ENCODE measurements around the gene NKX6-2.

Gene NKX6-2

DNA sequence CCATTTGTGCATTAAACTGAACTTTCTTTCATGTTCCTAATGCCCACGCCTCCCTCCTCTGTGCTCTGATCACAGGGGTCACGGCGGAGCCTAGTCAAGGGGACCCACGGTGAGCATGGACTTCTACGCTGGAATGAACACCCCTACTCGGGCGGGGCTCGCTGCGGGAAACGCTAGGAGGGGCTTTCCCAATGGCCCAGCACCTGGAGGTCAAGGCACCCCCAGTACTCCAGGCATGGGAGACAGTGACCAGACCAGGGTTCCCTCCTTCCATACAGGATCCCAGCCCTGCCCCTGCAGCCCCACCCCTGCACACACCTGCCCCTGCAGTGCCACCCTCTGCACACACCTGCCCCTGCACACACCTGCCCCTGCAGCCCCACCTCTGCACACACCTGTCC, 27.1 kb upstream of the NKX6-2 start:
- no peak for DNase-seq (ENCODE audit: low spot score)

DNA sequence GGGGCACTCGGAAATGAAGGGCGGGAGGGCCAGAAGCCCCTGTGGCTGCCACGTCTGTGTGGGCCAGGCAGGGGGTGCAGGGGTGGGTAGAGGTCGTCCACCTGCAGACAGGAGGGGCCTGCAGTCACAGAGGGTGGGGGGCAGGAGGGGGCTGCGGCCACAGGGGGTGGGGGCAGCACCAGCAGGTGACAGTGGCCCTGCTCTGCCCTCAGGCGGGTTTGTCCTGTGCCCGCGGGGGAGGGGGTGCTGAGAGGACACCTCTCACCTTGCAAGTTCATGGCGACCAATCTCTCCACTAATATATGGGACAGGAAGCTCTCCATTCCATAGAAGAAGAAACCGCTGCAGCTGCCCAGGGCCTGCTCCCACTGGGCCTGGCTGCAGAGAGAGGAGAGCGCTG, 26.6 kb upstream of the NKX6-2 start:
- DNase-seq (ENCODE audit: low spot score), result no peak

DNA sequence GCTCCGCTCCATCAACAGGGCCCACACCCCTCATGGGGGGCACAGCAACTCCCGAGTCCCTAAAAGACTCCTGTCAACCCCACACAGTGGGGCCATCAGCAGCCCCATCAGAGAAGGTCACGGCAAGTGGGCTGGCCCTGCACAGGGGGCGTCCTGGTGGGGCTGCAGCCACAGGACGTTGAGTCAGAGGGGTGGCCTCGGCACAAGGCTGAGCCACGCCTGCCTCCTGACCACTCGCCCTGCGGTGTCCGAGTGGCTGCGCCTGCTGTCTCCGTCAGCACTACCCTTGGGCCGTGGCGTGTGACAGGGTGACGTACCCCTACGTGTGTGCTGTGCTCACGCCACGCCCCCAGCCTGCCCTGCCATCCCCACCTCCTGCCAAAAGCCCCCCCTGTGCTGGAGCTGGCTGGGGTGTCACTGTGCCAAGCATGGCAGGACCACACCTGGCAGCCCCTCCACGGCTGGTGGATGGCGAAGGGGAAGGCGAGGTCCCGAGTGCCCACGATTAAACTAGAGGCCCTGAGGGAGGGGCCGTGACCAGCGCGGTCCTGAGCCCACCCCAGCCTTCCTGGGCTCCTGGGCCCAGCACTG, 26.0 kb upstream of the NKX6-2 start:
- no peak for DNase-seq (ENCODE audit: low spot score)

DNA sequence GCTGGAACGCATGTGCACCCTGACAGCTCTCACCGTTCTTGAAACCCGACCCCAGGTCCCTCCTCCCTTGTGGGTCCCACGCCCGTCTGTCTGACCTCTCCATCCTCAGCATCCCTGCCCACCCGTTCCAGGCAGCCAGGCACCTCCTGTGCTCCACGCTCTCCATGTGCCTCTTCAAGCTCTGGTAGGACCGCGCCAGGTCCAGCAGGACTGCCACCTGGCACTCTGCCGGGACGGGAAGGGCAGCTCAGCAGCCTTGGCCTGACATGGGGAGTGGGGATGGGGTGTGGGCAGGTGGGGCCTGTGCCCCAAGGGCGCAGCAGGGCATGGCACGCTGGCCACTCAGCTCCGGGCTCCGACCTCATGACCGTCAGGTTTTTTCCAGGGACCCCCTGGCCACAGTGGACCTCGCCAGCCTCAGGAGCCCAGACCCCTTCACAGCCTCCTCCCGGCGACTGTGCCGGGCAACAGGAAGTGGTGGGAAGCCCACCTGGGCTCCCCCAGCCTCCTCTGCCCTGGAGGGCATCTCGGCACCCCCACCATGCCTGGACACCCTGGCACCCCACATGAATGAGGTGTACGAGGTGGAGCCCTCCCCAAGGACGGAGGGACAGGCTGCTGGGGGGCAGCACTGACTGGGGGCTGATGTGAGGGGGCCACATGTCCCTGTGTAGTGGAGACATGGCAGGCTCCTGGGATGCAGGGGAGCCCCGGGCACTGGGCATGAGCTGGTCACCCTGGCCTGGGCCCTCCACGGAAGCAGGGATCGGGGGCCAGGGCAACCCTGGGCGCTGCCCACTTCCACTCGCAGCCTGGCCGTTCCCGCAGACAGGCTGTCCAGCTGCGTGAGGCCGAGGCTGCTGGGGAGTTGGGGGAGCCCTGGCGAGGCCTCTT, 25.1 kb upstream of the NKX6-2 start:
- DNase-seq (ENCODE audit: low spot score), result no peak

DNA sequence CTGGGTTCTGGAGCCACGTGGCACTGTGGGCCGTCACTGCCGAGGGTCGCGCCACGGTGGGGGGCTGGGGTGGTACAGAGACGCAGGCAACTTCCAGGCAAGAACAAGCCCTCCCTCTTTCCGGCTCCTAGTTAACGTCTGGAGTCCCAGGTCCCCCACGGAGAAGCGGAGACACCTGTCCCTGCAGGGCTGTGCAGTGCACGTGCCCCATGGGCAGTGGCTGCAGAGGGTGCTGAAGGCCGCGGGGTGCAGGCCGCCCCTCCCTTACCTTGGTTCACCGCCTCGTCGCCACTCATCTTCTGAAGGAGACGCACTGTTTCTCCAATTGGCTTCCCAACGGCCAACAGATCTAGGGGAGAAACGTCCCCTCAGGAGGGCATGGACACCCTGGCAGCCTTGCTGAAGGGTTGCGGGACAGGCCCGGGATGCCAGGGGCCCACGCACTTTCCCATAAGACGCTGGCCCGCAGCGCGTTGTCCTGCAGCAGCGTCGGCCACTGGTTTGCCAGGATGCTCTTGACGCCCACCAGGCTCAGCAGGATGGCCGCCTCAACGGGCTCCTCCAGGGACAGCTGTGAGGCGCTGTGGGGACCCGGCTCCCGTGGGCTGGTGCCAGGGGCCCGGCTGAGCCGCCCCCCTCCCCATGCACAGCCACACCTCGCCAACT, 24.3 kb upstream of the NKX6-2 start:
- no peak for DNase-seq (ENCODE audit: low spot score)

DNA sequence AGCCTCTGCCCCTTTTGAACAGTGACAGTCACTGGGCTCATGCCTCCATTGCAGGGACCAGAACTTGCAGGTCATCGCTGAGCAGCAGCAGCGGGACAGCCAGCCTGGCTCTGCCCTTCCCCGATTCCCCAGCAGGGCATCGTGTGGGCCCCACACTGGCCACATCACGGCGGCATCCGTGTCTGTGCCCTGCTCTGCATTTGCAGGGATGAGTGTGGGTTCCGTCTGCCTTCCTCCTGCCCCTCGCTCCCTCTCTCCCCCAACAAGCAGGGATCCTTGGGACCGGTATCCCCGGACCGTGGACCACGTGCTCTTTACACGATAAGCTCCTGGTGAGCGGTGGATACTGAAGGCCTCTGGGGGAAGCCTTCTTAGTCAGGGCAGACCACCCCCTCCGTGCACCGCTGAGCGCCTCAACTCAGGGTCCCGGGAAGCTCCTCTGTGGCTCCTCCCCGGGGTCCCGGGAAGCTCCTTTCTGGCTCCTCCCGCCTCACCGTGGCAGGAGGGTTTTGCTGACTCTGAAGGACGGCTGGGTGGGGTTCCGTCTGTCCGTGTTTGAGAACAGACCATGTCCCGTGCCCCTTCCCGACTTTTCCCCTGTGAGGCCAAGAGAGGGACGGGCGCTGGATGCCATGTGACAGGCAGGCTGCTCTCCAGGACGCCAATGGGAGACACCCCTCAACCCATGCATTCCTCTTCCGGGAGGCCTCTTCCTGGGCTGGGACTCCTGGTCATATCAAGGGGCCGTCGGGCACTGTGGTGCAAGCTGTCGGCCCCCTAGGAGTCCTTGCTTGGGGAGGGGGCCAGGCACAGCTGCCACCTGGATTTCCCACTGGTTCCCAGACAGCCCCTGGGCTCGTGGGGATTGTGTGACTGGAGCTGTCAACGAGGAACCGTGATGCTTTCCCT, 23.5 kb upstream of the NKX6-2 start:
- no peak for DNase-seq (ENCODE audit: low spot score)

DNA sequence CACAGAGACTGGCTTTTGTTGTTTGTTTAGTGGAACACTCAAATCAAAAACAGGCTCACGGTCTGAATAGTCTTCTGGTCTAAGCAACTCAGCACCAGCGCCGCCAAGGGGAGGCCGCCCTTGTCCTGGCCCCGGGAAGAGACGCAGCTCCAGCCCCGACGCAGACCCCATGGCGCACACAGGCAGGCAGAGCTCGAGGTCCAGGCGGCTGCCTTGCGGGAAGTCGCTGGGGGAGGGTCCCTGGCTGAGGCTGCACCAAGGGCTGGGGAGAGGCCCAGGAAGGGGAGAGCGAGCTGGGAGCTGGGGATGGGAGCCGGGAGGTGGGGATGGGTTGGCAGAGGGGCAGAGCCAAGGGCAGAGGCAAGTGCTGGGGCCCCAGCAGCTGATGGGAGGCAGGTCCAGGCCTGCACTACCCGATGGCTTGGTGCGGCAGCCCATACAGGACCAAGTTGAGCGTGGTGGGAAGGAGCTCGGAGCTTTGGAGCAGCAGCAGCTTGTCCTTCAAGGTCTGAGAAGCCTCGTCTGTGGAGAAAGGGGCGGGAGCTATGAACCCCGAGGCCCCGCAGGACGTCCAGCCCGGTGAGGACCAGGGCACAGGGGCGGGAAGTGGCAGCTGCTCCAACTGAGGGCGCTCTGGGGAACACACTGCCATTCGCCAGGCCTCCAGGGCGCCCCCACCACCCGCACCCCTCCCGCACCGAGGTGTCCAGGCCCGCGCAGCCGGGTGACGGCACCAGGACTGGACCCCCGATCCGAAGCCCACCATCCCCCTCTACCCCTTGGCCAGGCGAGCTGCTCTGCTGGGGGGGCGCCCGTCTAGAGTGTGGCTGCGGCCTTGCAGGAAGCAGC, 22.7 kb upstream of the NKX6-2 start:
- peak; percentile 62 for DNase-seq (ENCODE audit: low spot score)

DNA sequence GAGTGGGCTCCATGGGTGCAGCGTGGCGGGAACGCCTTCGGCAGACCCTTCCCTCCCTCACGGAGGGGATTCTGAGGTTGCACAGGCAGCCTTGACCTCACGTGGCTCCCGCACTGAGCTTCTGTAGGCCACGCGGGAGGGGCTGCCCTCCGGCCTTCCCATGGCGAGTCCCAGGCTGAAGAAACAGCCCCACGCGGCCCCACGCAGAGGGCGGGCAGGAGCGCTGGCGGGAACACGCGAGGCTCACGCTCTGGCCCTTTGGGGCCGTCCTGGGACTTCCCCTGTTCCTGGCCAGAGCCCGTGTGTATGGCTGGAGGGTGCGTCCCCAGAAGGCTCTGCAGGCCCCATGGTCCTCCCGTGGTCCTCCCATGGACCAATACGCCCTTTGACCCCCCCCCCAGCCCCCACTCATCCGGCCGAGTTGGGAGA, 21.7 kb upstream of the NKX6-2 start:
- no peak for DNase-seq (ENCODE audit: low spot score)

DNA sequence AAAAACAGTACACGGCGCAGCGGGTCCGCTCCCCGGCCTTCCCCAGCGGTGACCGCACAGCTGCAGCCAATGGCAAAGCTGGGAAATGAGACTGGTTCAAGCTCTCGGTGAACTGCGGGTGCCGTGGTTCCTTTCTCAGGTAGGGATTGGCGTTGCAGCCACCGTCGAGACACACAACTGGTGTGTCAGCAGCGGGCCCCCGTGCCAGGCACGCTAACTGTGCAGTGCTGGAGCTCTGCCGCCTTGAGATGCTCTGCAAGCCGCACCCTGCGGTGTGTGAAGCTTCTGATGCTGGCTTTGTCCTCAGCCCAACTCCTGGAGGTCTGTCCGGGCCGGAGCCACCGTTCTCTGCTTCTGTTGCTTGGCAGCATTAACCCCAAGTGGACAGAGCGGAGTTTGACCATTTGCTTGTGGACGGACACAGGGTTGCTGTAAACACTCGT, 20.6 kb upstream of the NKX6-2 start:
- DNase-seq (ENCODE audit: low spot score), result no peak

DNA sequence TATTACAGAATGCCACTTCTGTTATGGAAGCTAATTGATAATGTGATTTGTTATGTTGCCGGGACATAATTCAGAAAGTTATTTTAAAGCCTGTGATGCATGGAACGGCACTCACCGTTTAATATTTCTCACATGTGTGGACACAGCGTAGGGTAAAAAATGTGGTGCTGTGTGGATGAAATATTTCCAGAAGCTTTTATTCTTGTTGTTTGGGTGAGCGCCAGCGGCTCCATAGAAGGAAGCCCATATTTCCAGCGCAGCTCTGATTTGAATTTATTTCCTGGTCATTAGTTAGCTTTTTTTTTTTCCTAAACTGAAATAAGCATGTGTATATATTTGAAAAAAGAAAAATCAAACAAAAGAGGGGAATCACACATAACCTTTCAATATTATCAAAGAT, 20.2 kb upstream of the NKX6-2 start:
- no peak for DNase-seq (ENCODE audit: low spot score)

DNA sequence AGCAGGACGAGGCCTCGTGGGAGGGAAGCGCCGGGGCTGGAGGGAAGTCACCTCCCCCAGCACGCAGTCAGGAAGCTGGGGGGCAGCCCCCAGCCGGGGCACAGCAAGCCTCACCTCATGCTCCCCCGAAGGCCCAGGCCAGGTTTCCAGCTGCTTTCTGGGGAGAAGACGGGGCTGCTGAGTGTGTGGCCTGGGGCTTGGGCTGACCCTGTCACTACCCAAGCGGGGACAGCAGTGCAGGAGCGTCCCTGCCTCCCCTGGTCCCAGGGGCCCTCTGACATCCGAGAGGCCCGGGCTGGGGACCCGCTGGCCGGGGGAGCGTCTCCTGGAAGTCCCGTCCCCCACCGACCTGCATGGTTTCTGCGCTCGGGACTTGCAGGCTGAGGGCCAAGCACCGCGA, 19.7 kb upstream of the NKX6-2 start:
- DNase-seq (ENCODE audit: low spot score), result no peak

DNA sequence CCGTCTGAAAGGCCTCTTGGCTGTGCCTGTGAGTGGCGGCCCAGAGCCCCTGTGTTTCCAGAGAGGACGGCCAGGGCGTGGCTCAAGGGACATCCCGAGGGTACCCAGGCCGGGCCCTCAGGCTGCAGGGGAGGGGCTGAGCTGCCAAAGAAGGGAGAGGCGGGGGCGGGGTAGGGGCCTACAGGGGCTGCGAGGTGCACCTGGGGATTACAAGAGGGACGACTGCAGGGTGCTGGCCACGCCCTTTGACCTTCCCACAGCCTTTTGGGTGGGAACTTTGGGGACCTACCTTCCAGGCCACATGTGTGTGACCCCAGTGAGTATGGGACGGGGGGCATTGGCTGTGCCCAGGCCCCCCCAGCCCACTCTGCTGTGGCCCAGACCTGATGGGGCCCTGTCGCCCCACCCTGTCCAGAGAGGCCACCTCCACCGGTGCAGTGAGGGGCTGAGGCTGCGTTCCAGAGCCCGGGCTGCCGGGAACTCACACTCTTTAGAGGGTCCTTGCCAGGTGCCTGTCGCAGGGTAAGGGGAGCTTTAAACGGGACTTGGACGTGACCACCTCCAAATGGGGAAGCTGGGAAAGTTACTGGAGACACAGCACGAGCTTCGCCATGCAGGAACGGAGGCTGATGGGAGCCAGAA, 19.0 kb upstream of the NKX6-2 start:
- no peak for DNase-seq (ENCODE audit: low spot score)

DNA sequence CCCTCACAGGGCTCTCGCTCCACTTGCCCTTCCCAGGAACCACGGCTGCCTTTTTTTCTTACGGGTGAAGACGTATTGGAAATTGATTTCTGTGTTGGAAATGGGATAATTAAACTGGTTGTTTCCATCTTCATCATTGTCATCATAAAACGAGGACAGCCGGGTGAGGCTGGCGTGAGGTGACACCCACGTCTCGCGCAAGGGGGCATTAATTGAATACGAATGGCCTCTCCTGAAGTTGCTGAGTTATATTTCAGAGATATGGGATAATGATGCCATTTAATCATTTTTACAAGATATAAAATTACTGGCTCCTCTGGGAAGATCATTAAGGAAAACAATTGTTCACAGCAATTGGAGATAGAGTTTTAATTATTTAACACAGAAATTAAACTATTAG, 18.3 kb upstream of the NKX6-2 start:
- DNase-seq (ENCODE audit: low spot score), result no peak

DNA sequence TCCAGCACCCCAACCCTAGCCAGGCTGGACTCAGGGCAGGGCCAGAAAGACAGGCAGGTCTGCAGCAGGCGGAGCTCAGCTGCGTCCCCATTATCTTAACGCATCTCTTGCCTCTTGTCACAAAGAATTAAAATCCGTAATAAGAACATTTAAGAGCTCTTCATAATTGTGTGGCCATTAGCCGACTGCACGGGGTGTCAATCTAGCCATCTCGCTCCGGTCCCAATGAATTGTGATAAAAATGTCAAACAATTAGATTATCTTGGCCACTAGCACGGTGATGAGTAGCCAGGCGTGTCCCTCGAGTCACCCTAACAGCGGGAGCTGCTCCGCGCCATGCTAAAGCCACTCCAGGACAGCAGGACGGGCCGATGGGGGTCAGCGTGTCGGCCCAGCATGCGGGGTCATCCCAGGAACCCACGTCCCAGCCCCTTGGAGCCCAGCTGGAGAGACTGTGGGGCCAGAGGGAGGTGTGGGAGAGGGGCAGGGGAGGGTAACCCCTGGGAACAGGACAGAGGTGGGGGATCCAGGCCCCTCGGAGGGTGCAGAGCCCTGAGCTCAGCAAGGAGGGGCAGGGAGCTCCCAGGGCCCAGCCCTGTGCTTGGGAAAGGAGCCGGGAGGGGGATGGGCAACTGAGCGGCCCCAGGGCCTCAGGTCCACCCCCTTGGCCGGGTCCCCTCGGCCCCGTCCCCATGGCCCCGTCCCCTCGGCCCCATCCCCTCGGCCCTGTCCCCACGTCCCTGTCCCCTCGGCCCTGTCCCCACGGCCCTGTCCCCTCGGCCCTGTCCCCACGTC, 17.7 kb upstream of the NKX6-2 start:
- DNase-seq (ENCODE audit: low spot score), result no peak

DNA sequence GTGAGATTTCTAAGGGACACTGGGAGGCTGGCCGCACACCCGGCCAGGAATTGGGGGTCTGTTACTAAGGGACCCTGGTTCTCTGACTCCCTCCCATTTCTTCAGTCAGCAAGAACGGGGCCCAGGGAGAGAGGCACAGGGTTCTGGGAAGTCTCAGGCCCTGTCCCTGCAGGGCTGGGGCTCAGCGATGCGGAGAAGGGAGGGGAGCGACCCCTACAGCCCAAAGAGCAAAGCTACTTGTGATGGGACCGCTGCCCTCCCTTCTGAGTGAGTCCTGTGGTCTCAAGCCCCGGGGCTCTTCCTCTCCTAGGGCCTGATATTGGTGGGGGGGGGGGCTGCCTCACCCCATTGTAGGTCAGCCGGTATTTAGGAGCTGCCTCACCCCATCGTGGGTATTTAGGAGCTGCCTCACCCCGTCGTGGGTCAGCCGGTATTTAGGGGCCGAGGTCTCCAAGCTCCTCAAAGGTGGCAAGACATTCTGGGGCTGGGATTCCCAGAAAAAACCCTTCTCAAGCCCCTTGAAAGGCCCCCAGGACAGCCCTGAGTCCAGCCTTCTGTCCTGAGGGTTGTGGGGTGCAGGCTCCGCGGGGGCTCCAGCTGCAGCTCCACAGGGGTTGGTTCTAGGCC, 16.9 kb upstream of the NKX6-2 start:
- no peak for DNase-seq (ENCODE audit: low spot score)

DNA sequence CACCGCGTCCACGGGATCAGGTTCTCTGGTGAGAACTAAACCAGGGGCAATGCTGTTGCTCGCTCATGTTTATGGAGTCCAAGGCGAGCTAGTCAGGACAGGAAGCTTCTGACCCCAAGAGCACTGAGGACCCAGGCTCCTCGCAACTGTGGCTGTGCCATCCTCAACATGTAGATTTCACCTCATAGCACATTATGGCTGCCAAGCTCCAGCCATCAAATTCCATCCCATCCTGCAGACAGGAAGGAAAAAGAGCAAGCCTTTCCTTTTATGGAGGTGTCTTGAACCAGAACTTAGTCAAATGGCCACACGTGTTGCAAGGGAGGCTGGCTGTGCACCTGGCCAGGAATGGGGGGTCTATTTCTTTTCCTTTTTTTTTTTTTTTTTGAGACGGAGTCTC, 16.1 kb upstream of the NKX6-2 start:
- DNase-seq (ENCODE audit: low spot score), result no peak

DNA sequence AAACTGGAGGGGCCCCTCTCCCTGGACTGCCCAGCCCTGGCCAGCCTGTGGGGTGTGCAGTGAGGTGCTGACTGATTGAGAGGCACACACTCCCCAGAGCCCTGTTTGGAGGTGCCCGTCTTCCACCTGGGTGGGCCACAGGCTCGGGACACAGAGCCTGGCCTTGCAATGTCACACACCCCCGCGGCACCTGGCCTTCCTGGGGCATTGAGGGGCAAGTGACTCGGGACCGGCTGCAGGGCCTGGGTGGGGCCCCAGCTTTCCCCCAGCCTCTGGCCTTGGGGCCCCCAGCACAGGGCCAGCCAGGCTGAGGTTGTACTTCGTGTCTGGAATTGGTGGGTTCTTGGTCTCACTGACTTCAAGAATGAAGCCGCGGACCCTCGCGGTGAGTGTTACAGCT, 13.9 kb upstream of the NKX6-2 start:
- no peak for DNase-seq (ENCODE audit: low spot score)

DNA sequence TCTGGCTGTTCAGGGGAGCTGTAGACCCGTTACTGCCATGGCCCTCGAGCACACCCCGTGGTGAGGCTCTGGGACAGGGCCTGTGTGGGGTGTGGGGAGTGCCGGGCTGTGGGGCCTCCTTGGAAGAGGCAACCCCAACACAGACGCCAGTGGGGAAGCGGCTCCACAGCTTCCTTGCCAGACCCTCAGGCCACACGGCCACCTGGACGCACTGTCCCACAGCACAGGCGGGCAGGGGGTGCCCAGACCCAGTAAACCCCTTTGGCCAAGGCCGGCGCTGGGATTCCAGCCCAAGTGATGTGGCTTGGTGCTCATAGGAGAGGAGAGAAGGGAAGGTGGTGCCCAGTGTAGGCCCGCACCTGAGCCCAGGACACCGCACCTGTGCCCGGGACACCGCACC, 12.9 kb upstream of the NKX6-2 start:
- DNase-seq (ENCODE audit: low spot score), result no peak

DNA sequence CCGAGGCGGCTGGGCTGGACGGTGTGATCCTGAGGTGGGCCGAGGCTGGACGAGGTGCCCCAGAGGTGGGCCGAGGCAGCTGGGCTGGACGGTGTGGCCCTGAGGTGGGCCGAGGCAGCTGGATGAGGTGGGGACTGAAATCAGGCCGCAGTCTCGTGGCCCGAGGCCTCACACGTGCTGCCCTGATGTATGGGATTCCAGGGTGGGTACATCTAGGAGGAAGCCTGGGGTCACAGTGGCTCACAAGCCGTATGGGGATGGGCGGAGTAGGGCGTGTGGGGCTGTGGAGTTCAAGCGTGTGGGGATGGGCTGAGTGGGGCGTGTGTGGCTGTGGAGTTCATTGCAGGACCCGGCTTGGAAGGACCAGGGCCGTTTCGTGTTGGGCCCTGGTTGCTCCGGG, 12.5 kb upstream of the NKX6-2 start:
- no peak for DNase-seq (ENCODE audit: low spot score)

Measured in SK-N-DZ (cell line).